AG04449 (cell line): ENCODE data around the gene DSCAM.

Experiments used
- CTCF ChIA-PET: fragments of 350-600 bp; formaldehyde crosslinking; extraction: SDS; loops from one replicate; lab custom pipeline; 2021; ENCODE audit warnings: antibody characterized with exemption; lab: Yijun Ruan, JAX
- POLR2A ChIA-PET: fragments of 400-600, 350-600 bp; formaldehyde crosslinking; extraction: SDS; loops from one replicate; lab custom pipeline; 2020; ENCODE audit warnings: antibody characterized with exemption, inconsistent platforms; lab: Yijun Ruan, JAX
- DNase-seq: peaks from one replicate; pipeline ENCODE4 v3.0.0-alpha.2; 2010; ENCODE audit warnings: low read depth, low spot score
- H3K4me3 ChIP-seq: 2 replicates; pipeline ENCODE4 v1.5.1; 2011; ENCODE audit warnings: low read depth, mild to moderate bottlenecking, control low read depth, low read length
- CTCF ChIP-seq: IDR thresholded peaks from one replicate; pipeline ENCODE4 v1.5.1; 2011; ENCODE audit warnings: mild to moderate bottlenecking, moderate library complexity, low read length, control low read depth, inconsistent platforms; ENCODE audit not compliant: insufficient read depth; ENCODE audit errors: missing control alignments

DSCAM gene

GRCh38 chr21:40291560-40291959, 555.4 kb downstream of the DSCAM start:
- ChIA-PET POLR2A (no interaction called here), CTCF (no interaction called here)
- H3K4me3 ChIP-seq: no peak overlapping the region
- no peak for DNase-seq
- TF ChIP-seq CTCF: no peak

GRCh38 chr21:40284409-40284808, 562.5 kb downstream of the DSCAM start:
- no peak overlapping the region for H3K4me3 ChIP-seq
- no peak for DNase-seq
- no peak for TF ChIP-seq CTCF
- ChIA-PET CTCF (no interaction called here), POLR2A (no interaction called here)

- TF ChIP-seq CTCF: no peak
- no peak overlapping the region for H3K4me3 ChIP-seq
- DNase-seq: no peak
- ChIA-PET CTCF (no interaction called here), POLR2A (no interaction called here)
Measured at GRCh38 chr21:40282912-40283886, 563.8 kb downstream of the DSCAM start.

DNA sequence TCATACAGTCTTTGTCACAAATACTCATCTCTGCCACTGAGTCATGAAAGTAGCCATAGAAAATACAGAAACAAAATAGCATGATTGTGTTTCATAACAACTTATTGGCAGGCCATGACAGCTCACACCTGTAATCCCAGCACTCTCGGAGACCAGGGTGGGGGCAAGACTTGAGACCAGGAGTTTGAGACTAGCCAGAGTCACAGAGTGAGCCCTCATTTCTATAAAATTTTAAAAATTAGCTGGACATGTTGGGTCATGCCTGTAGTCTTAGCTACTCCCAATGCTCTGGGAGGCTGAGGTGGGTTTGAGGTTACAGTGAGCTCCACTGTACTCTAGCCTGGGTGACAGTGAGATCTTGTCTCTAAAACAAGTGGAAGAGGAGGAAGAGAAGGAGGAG, 568.6 kb downstream of the DSCAM start:
- H3K4me3 ChIP-seq: no peak overlapping the region
- ChIA-PET CTCF (no interaction called here), POLR2A (no interaction called here)
- TF ChIP-seq CTCF: no peak
- DNase-seq: no peak

- no peak overlapping the region for H3K4me3 ChIP-seq
- no peak for TF ChIP-seq CTCF
- CTCF ChIA-PET: no interaction called here
- POLR2A ChIA-PET: no interaction called here
- no peak for DNase-seq
Measured at GRCh38 chr21:40276001-40276400, 571.0 kb downstream of the DSCAM start.

GRCh38 chr21:40272037-40272436, 574.9 kb downstream of the DSCAM start:
- POLR2A ChIA-PET: no interaction called here
- no peak for TF ChIP-seq CTCF
- CTCF ChIA-PET: no interaction called here
- no peak overlapping the region for H3K4me3 ChIP-seq
- DNase-seq: no peak
